GM12891 (cell line): ENCODE results near the gene CCM2.

Experiments
- POLR2A ChIP-seq: IDR thresholded peaks from 2 replicates; pipeline ENCODE4 v1.6.1; 2011; ENCODE audit warnings: low read depth, low read length, control low read depth
- POLR2AphosphoS5 ChIP-seq: IDR thresholded peaks from 2 replicates; pipeline ENCODE4 v1.6.1; 2011; ENCODE audit warnings: low read depth, low read length, control low read depth
- POU2F2 ChIP-seq: IDR thresholded peaks from 2 replicates; pipeline ENCODE4 v1.6.1; 2011; ENCODE audit warnings: low read depth, mild to moderate bottlenecking, control low read depth, low read length, moderate library complexity
- SPI1 ChIP-seq: IDR thresholded peaks from 2 replicates; pipeline ENCODE4 v1.6.1; 2011; ENCODE audit warnings: low read depth, low read length, control low read depth
- TAF1 ChIP-seq: IDR thresholded peaks from 2 replicates; pipeline ENCODE4 v1.6.1; 2011; ENCODE audit warnings: low read depth, low read length, control low read depth

GRCh38 chr7:44995555-44996493 is 4.2 kb upstream of the CCM2 start:
- TF ChIP-seq POLR2A (no peak), TAF1 (no peak), POLR2AphosphoS5 (no peak), SPI1 (no peak), POU2F2 (peak; percentile 57; the same call in 1 of the 2 replicates)
